CD4-positive, alpha-beta T cell treated with Interleukin-15 for 1 hour (primary cell): ENCODE measurements around the gene SLC38A11.
"Not testable (repeated sequence)": the region's sequence is repeated elsewhere in the genome, so short reads cannot be mapped to it uniquely, and the experiment has no call there.

ENCODE experiments used
- DNase-seq: peaks from one replicate; pipeline ENCODE4 v3.0.0-alpha.2; 2020

SLC38A11 gene

GRCh38 chr2:164954954-164955701 is at the start of gene SLC38A11:
SLC38A11 (minus strand) TSS chr2:164955525; CDS start chr2:164955247, 278 bp downstream.
- DNase-seq: no peak

- DNase-seq: no peak
Observed at GRCh38 chr2:165003443-165004130, 48.3 kb upstream of the SLC38A11 start.

DNA sequence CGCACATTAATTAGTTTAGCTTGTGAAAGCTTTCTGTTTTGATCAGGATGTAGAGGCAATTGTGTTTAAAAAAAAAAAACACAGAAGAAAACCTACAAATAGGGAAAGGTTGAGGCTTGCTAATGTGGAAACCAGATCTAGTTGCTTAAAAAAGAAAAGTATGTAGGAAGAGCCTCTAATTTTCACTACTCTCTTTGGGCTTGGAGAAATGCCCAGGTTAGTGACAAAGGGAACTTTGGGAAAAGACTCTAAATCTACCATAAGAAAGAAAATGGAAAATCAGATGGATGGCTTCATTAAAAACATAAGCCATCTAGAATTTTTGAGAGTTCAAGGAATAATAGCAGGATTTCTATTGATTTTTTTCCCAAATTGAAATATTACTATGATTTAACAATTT is 47.3 kb upstream of the SLC38A11 start:
- DNase-seq: no peak

DNA sequence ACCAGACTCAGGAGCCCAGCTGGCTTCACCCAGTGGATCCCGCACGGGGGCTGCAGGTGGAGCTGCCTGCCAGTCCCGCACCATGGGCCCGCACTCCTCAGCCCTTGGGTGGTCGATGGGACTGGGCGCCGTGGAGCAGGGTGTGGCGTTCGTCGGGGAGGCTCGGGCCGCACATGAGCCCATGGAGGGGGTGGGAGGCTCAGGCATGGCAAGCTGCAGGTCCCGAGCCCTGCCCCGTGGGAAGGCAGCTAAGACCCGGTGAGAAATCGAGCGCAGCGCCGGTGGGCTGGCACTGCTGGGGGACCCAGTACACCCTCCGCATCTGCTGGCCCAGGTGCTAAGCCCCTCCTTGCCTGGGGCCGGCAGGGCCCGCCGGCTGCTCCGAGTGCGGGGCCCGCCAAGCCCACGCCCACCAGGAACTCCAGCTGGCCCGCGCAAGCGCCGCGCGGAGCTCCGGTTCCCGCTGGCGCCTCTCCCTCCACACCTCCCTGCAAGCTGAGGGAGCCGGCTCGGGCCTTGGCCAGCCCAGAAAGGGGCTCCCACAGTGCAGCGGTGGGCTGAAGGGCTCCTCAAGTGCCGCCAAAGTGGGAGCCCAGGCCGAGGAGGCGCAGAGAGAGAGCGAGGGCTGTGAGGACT is 39.5 kb upstream of the SLC38A11 start:
- not testable (repeated sequence) for DNase-seq

GRCh38 chr2:164993287-164994016 is 38.1 kb upstream of the SLC38A11 start:
- no peak for DNase-seq

- DNase-seq: no peak
Observed at GRCh38 chr2:164992818-164993217, 37.5 kb upstream of the SLC38A11 start.

DNA sequence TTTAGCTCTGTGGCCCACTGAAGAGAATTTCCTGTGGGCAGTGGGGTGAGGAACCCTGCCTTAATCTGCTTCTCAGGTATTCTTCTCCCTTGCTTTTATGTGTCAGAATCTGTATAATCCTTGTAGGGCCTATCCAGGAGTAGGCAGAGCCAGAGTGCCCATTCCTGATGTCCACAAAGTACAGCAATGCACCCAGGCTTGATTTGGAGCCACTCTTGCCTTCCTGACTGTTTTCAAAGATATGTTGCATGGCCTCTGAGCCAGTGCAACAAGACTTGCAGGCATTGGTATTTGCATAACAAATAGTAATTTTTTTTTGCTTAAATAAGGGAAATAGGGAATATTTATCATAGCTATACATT is 36.7 kb upstream of the SLC38A11 start:
- not testable (repeated sequence) for DNase-seq

GRCh38 chr2:164991361-164992092 is 36.2 kb upstream of the SLC38A11 start:
- DNase-seq: not testable (repeated sequence)

DNA sequence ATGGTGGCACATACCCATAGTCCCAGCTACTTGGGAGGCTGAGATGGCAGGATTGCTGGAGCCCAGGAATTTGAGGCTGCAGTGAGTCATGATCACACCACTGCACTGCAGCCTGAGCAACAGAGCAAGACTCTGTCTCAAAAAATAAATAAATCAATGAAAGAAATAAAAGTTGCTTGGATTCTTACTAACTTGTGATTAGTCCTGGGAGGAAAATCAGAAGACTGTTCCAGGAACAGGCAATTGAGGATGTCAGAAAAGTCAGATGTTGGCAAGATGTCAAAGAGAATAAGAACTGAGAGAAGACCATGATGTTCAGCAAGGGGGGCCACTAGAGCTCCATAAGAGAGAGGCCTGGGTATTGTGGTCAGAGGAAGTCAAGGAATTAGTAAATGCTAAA is 35.6 kb upstream of the SLC38A11 start:
- DNase-seq: not testable (repeated sequence)

- not testable (repeated sequence) for DNase-seq
Observed at GRCh38 chr2:164988805-164989204, 33.5 kb upstream of the SLC38A11 start.

GRCh38 chr2:164986027-164986426 is 30.7 kb upstream of the SLC38A11 start:
- DNase-seq: not testable (repeated sequence)

DNA sequence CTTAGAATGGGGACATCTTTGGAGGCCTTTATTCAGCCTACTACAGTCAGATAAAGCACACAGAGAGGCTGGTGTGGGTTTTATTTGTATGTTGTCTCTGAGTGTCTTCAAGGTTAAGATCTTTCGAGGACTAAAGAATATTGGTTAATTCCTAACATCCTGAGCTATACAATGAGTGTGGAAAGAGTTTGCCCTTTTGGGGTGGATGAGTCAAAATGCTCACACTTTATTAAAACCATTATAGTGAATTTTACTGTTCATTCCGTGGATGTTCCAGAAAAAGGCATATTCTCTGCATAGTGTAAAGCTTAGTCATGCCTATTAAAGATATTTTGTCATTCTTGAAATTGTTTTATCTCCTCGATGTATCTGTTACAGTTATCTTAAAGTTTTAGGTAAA is 29.1 kb upstream of the SLC38A11 start:
- no peak for DNase-seq

DNA sequence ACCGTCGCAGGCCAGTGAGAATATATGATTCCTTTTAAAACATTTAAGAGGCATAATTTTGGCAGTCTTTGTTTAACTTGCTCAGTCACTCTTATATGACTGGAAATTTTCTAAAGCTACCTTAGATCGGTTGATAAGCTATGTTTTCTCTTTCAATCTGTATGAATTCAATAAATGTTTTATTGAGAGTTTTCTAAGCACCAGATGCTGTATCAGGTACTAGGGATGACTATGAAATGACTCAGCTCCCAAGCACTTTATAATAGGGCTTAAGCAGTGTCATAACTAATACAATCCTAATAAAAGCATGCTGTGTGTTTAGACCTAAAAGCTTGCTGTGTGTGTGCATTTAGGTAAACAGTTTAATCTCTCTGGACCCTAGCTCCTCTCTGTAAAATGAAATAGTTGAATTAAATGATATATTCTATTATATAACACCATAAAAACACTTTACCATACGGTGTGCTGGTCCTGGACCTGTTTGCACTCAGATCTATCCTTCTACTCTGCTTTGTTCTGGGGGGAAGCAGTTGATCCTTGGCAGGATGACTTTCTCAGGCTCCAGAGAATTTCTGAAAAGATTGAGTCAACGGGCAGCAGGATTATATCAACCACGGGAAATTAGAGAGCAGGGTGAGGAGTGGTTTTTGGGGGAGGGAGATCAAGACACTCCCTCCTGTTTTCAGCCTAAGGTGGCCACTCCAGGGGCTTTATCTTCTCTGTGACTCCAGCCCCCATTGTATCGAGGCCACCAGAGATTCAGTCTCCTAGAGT is 26.1 kb upstream of the SLC38A11 start:
- DNase-seq: no peak

DNA sequence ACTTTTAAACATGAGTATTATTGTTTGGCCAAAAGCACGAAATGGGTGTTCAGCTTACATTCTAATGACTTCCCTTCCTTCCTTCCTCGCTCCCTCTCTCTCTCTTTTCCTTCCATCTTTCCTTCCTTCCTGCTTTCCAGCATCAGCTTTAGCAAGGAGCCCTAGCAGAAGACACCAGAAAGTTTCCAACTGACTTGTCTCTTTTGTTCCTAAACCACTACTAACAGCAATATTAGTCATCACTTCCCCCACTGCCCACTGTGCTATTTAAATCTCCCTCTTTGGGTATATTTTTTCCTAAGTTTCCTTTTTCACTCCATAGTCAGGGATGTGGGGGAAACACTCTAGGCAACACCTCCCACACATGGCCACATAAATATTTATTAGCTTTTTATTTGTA is 25.4 kb upstream of the SLC38A11 start:
- not testable (repeated sequence) for DNase-seq

DNA sequence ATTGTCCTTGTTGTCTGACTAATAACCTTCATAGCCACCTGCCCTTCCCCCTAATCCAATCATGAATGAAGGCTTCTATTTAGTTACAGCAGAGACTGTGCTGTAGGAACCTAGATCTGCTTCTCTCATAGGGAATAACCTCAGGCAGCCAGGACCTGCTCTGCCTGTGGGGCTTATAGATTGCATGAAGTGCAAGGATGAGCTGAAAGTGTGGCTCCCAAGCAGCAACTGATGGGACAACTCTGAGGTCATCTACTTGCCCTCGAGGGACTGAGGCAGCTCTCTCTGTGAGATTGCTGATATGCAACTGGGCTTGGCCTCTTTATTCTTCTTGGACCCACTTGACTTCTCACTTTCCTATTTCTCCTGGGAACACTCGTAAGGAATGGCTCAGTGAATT is 23.8 kb upstream of the SLC38A11 start:
- DNase-seq: no peak

GRCh38 chr2:164976875-164977470 is 21.6 kb upstream of the SLC38A11 start:
- not testable (repeated sequence) for DNase-seq

DNA sequence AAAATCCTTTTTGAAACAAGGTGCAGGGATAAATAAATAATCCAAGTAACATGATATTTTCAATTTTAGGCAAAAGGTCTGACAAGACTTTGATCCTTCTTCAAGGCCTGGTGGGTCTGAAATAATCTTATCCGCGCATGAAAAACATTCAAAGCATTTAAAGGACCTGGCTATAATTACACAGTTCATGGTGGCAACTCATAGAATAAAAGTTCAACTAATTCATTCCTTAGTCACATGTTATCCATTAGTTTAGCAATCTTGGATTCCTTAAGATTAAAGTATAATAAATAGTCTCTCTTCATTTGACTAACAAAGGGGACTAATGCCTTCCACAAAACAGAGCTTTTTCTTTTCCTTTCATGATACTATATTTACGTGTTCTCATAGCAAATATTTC is 21.0 kb upstream of the SLC38A11 start:
- no peak for DNase-seq

- no peak for DNase-seq
Observed at GRCh38 chr2:164975891-164976290, 20.6 kb upstream of the SLC38A11 start.

DNA sequence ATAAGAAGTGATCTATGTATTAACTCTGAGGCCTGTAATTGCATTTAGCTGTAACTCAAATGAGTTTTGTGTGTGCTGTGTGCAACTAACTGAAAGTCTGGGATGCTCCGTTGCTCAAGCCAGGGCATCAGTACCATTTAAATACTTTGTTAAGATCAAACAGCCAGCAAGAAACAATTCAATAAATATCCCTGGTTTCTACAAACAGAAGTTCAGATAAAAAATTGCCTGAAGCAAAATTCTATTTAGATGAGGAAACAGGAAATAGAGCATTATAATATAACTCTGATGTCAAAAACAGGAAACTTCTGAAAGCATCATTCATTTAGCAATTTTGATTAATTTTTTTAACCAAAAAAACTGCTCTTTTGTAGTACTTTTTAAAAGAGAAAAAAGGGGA is 18.9 kb upstream of the SLC38A11 start:
- DNase-seq: no peak

DNA sequence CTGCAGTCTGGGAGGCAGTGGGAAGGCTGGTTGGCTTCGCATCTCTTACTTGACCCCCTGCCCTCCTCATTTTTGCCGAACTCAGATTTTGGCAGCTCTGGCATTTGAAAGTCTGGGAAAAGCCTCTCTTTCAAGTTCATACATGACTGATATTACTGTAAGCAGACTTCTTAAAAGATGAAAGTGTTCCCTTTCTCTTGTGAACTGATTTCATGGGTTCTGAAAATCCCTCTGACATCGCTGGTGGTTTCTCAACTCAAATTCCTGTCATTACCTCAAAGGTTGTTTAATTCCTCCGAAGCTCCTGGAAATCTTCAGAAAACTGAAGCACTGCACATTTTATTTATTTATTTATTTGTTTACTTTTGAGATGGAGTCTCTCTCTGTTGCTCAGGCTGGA is 16.9 kb upstream of the SLC38A11 start:
- DNase-seq: no peak
